H9 (cell line): ENCODE data around the gene CDK15. TPM values are rescaled to one million over a fixed set of nuclear protein-coding genes. Genes with fewer than 3 reads are reported as not detected.

Experiments
- DNase-seq: peaks from one replicate; pipeline ENCODE4 v3.0.0-alpha.2; 2017
- H2AFZ ChIP-seq: one replicate; pipeline ENCODE4 v1.6.1; 2013; ENCODE audit warnings: mild to moderate bottlenecking, low read length, control low read depth, moderate library complexity
- H2AK5ac ChIP-seq: 2 replicates; pipeline ENCODE4 v1.6.1; 2013; ENCODE audit warnings: low read length, control low read depth, mixed read lengths; ENCODE audit not compliant: insufficient read length
- H2BK120ac ChIP-seq: one replicate; pipeline ENCODE4 v1.6.1; 2013; ENCODE audit warnings: low read depth, mild to moderate bottlenecking, low read length, control low read depth, inconsistent platforms; ENCODE audit not compliant: poor library complexity, severe bottlenecking
- H2BK12ac ChIP-seq: 2 replicates; pipeline ENCODE4 v1.6.1; 2013; ENCODE audit warnings: low read length, control low read depth, mixed read lengths, low read depth; ENCODE audit not compliant: insufficient read length
- H2BK15ac ChIP-seq: 2 replicates; pipeline ENCODE4 v1.6.1; 2013; ENCODE audit warnings: low read depth, low read length, control low read depth
- H2BK20ac ChIP-seq: one replicate; pipeline ENCODE4 v1.6.1; 2013; ENCODE audit warnings: low read depth, mild to moderate bottlenecking, low read length, control low read depth, inconsistent platforms; ENCODE audit not compliant: poor library complexity, severe bottlenecking
- H2BK5ac ChIP-seq: 2 replicates; pipeline ENCODE4 v1.6.1; 2013; ENCODE audit warnings: low read length, control low read depth, mixed read lengths; ENCODE audit not compliant: insufficient read length
- H3K14ac ChIP-seq: 2 replicates; pipeline ENCODE4 v1.6.1; 2013; ENCODE audit warnings: low read length, control low read depth; ENCODE audit not compliant: insufficient read depth
- H3K18ac ChIP-seq: 2 replicates; pipeline ENCODE4 v1.6.1; 2013; ENCODE audit warnings: low read depth, mild to moderate bottlenecking, mixed read lengths, low read length, control low read depth; ENCODE audit not compliant: insufficient read length
- H3K23ac ChIP-seq: 2 replicates; pipeline ENCODE4 v1.6.1; 2013; ENCODE audit warnings: low read length, control low read depth, mixed read lengths, low read depth; ENCODE audit not compliant: insufficient read length
- H3K23me2 ChIP-seq: 2 replicates; pipeline ENCODE4 v1.6.1; 2013; ENCODE audit warnings: low read depth, mild to moderate bottlenecking, mixed read lengths, low read length, control low read depth; ENCODE audit not compliant: insufficient read length, poor library complexity, severe bottlenecking
- H3K27ac ChIP-seq: 2 replicates; pipeline ENCODE4 v1.5.1; 2013; ENCODE audit warnings: low read length, control low read depth, mixed read lengths, low read depth; ENCODE audit not compliant: insufficient read length
- H3K27me3 ChIP-seq: 2 replicates; pipeline ENCODE4 v1.6.1; 2013; ENCODE audit warnings: low read length, control low read depth, inconsistent platforms; ENCODE audit not compliant: insufficient read depth
- H3K4ac ChIP-seq: 2 replicates; pipeline ENCODE4 v1.6.1; 2013; ENCODE audit warnings: low read depth, mild to moderate bottlenecking, control low read depth, inconsistent platforms, low read length, moderate library complexity
- H3K4me1 ChIP-seq: 2 replicates; pipeline ENCODE4 v1.6.1; 2013; ENCODE audit warnings: low read length, control low read depth, inconsistent platforms; ENCODE audit not compliant: insufficient read depth
- H3K4me2 ChIP-seq: 2 replicates; pipeline ENCODE4 v1.6.1; 2013; ENCODE audit warnings: low read length, control low read depth, mixed read lengths; ENCODE audit not compliant: insufficient read length, insufficient read depth
- H3K56ac ChIP-seq: 2 replicates; pipeline ENCODE4 v1.6.1; 2013; ENCODE audit warnings: low read depth, mild to moderate bottlenecking, mixed read lengths, low read length, control low read depth; ENCODE audit not compliant: insufficient read length
- H3K79me1 ChIP-seq: 2 replicates; pipeline ENCODE4 v1.6.1; 2013; ENCODE audit warnings: low read depth, mild to moderate bottlenecking, moderate library complexity, low read length, control low read depth, inconsistent platforms; ENCODE audit not compliant: insufficient read depth, poor library complexity, severe bottlenecking
- H3K79me2 ChIP-seq: 2 replicates; pipeline ENCODE4 v1.6.1; 2013; ENCODE audit warnings: low read length, control low read depth, inconsistent platforms; ENCODE audit not compliant: insufficient read depth
- H3K9ac ChIP-seq: 2 replicates; pipeline ENCODE4 v1.6.1; 2013; ENCODE audit warnings: low read length, control low read depth, mixed read lengths; ENCODE audit not compliant: insufficient read length; ENCODE audit errors: extremely low read depth
- H3K9me3 ChIP-seq: one replicate; pipeline ENCODE4 v1.6.1; 2013; ENCODE audit warnings: low read depth, low read length, inconsistent platforms; ENCODE audit not compliant: control insufficient read depth
- H3T11ph ChIP-seq: one replicate; pipeline ENCODE4 v1.6.1; 2013; ENCODE audit warnings: mild to moderate bottlenecking, low read length, control low read depth, inconsistent platforms
- H4K20me1 ChIP-seq: one replicate; pipeline ENCODE4 v1.6.1; 2013; ENCODE audit not compliant: control insufficient read depth, insufficient read length, insufficient read depth
- H4K5ac ChIP-seq: 2 replicates; pipeline ENCODE4 v1.6.1; 2013; ENCODE audit warnings: low read depth, mild to moderate bottlenecking, mixed read lengths, low read length, control low read depth; ENCODE audit not compliant: insufficient read length
- H4K8ac ChIP-seq: replicated peaks from 2 replicates; pipeline ENCODE4 v1.6.1; 2013; ENCODE audit warnings: low read length, control low read depth, mixed read lengths, low read depth; ENCODE audit not compliant: insufficient read length
- H4K91ac ChIP-seq: 2 replicates; pipeline ENCODE4 v1.6.1; 2013; ENCODE audit warnings: low read depth, mild to moderate bottlenecking, moderate library complexity, mixed read lengths, low read length, control low read depth; ENCODE audit not compliant: insufficient read length
- H3K27ac Mint-ChIP-seq, 3 experiments: 2 replicates in 2 of 3; 3 replicates in 1 of 3; pipeline ENCODE4 v1.8.0; 2020 to 2021; ENCODE audit warnings: mixed read lengths in 3 of 3, mild to moderate bottlenecking in 1 of 3, moderate library complexity in 1 of 3
- H3K27me3 Mint-ChIP-seq: 2 replicates; pipeline ENCODE4 v1.8.0; 2021; ENCODE audit warnings: low read depth, mild to moderate bottlenecking, moderate library complexity, mixed read lengths
- H3K36me3 Mint-ChIP-seq, 3 experiments: 2 replicates in 2 of 3; 3 replicates in 1 of 3; pipeline ENCODE4 v1.8.0; 2020 to 2021; ENCODE audit warnings: low read depth in 3 of 3, mixed read lengths in 3 of 3; ENCODE audit not compliant: insufficient read depth in 1 of 3
- H3K4me1 Mint-ChIP-seq, 2 experiments: 2 replicates each; pipeline ENCODE4 v1.8.0; 2020; ENCODE audit warnings: mixed read lengths in 2 of 2
- H3K4me3 Mint-ChIP-seq, 2 experiments: 2 replicates in 1 of 2; 3 replicates in 1 of 2; pipeline ENCODE4 v1.8.0; 2020 to 2021; ENCODE audit warnings: mild to moderate bottlenecking in 2 of 2, mixed read lengths in 2 of 2, moderate library complexity in 1 of 2
- H3K9me3 Mint-ChIP-seq, 2 experiments: 2 replicates in 1 of 2; 3 replicates in 1 of 2; pipeline ENCODE4 v1.8.0; 2020; ENCODE audit warnings: mild to moderate bottlenecking in 2 of 2, mixed read lengths in 2 of 2, moderate library complexity in 1 of 2
- CTCF ChIP-seq: fragments of 200-600 bp; sonication (generic); conservative IDR thresholded peaks from 3 replicates; pipeline ENCODE4 v1.8.0; 2021; ENCODE audit warnings: antibody characterized with exemption, mild to moderate bottlenecking
- WGBS: extraction: QIAGEN DNeasy Blood & Tissue Kit; methylation state at CpG from one replicate; pipeline ENCODE4 v1.1.7; 2013; ENCODE audit warnings: missing lambda C conversion rate, low lambda C conversion rate, mixed read lengths; ENCODE audit not compliant: insufficient read length; ENCODE audit errors: extremely low coverage; 5-methylcytosine and 5-hydroxymethylcytosine counted together
- total RNA-seq: library from RNA; stranded (reverse); gene quantifications from 2 replicates; pipeline ENCODE4 v1.2.1, GENCODE V29; 2021

CDK15 gene
- total RNA-seq, 1 experiment from 2014 or later = not detected

GRCh38 chr2:201925056-201925455 is 118.7 kb downstream of the CDK15 start:
- Histone ChIP-seq H3K79me1 (no peaks in the 10 kb centered on the region), H2BK15ac (no peak overlapping the region), H3K56ac (no peak overlapping the region), H2BK12ac (no peak overlapping the region), H3K4me1 (peaks cover 9% of the 10 kb centered on the region; the same call in 1 of the 2 replicates), H3K4ac (no peak overlapping the region), H4K20me1 (no peaks in the 10 kb centered on the region), H2BK20ac (no peak overlapping the region), H3K18ac (no peak overlapping the region), H4K8ac (no peak overlapping the region), H3K4me2 (no peak overlapping the region), H3K23ac (no peak overlapping the region), H3K27me3 (no peaks in the 10 kb centered on the region), H2AFZ (no peak overlapping the region), H4K5ac (no peak overlapping the region), H4K91ac (no peak overlapping the region), H3K14ac (no peak overlapping the region), H3K9ac (no peak overlapping the region), H3K79me2 (no peaks in the 10 kb centered on the region), H2BK5ac (no peak overlapping the region), H3K23me2 (no peaks in the 10 kb centered on the region), H2AK5ac (no peak overlapping the region), H2BK120ac (no peak overlapping the region), H3T11ph (no peak overlapping the region), H3K9me3 (no peaks in the 10 kb centered on the region), H3K27ac (no peak overlapping the region)
- TF ChIP-seq CTCF = no peak
- Mint-ChIP-seq H3K36me3 (peaks cover 0 to 8% (median 2%) of the 10 kb centered on the region in 3 experiments; a peak in 4 of 7 replicates), H3K27ac (peak overlapping the region in 1 of 3 experiments; percentile 56; a peak in 1 of 7 replicates), H3K4me3 (no peak overlapping the region), H3K4me1 (peaks cover 43 to 48% of the 10 kb centered on the region in 2 experiments), H3K9me3 (peaks cover 2 to 3% of the 10 kb centered on the region in 2 experiments; a peak in 4 of 5 replicates), H3K27me3 (no peaks in the 10 kb centered on the region)
- no peak for DNase-seq
- no CpG with 5 or more reads among the region's 5 CpGs for WGBS
